Fibroblast of skin of right biceps (primary cell): Measurements from ENCODE around the gene HAAO.
"Not testable (repeated sequence)": the region's sequence is repeated elsewhere in the genome, so short reads cannot be mapped to it uniquely, and the experiment has no call there.

ENCODE experiments used
- DNase-seq: peaks from one replicate; pipeline ENCODE4 v3.0.0-alpha.2; 2013

The HAAO gene

DNA sequence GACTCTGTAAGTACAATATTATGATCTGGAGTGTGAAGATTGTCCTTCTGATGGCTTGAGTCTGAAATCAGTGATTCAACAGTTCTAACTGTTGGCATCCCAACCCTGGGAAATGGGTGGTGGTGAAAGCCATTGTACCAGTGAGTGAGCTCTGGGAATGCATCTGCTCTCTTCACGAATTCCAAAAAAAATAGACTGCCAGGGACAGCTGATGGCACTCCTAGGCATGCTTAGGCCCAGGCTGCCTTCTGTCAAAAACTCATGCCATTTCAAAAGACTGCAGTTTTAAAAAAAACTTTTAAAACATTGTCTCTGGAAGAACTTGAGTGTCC lies 48.8 kb downstream of the HAAO start:
- DNase-seq, result no peak

GRCh38 chr2:42742740-42743658 lies 49.4 kb downstream of the HAAO start:
- no peak for DNase-seq

- no peak for DNase-seq
Observed at GRCh38 chr2:42741140-42741539, 51.2 kb downstream of the HAAO start.

- DNase-seq, result no peak
Observed at GRCh38 chr2:42736598-42737322, 55.6 kb downstream of the HAAO start.

DNA sequence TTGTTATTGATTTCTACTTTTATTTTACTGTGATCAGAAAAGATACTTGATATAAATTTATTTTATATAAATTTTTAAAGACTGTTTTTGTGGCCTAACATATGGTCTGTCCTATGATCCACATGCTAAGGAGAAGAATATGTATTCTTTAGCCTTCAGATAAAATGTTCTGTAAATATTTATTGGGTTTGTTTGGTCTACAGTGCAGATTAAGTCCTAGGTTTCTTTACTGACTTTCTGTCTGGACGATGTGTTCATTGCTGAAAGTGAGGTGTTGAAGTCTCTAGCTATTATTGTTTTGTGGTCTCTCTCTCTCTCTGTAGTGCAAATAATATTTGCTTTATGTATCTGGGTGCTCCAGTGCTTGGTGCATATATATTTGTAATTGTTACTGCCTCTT lies 58.5 kb downstream of the HAAO start:
- DNase-seq, result no peak

DNA sequence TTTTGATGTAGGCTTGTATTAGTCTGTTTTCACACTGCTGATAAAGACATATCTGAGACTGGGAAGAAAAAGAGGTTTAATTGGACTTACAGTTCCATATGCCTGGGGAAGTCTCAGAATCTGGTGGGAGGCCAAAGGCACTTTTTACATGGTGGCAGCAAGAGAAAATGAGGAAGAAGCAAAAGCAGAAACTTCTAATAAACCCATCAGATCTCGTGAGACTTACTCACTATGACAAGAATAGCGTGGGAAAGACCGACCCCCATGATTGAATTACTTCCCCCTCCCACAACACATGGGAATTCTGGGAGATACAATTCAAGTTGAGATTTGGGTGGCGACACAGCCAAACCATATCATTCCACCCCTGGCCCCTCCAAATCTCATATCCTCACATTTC lies 61.1 kb downstream of the HAAO start:
- DNase-seq, result not testable (repeated sequence)

GRCh38 chr2:42726680-42727079 lies 65.7 kb downstream of the HAAO start:
- DNase-seq, result no peak

GRCh38 chr2:42725657-42726056 lies 66.7 kb downstream of the HAAO start:
- peak; percentile 21 for DNase-seq

DNA sequence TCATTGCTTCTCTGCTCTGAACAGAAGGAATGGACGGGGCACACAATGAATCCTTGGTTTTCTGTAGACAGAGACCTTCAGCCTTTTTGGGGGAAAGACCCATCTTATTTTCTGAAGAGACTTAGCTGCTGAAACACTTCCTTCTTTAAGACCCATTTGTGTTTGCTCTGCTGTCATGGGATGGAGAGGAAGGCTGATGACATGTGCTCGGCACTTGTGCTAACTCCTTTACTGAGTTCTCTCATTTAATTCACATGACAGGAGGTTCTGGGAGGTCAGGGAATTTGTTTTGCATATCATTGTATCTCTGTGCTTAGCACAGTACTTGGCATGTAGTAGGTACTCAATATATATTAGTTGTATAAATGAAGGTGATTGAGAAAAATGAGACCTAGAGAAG lies 67.5 kb downstream of the HAAO start:
- no peak for DNase-seq

DNA sequence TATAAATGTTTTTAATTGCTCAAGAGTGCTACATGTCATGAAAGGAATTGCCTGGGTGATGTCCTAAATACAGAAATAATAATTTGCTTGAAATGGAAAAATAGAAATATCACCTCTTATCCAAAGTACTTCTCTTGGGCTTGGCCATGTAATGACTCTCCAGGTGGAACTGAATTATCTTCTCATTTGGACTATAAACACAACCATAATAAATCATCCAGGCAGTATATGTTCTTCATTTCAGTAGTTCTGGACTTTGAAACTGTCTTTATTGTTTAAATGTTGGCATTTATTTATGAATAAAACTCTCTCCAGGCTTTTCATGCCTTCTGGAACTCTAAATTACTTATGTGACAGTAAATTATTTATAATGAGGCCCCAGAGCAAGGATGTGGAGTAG lies 68.9 kb downstream of the HAAO start:
- DNase-seq, result no peak

- peak; percentile 72 for DNase-seq
Observed at GRCh38 chr2:42722320-42723190, 69.8 kb downstream of the HAAO start.

- no peak for DNase-seq
Observed at GRCh38 chr2:42721898-42722297, 70.5 kb downstream of the HAAO start.
